WERI-Rb-1 (cell line): Measurements from ENCODE around the gene ACTL6B.
A peak's percentile ranks its signal among the peaks of the same experiment; 100 is the strongest.

Experiments used
- DNase-seq: peaks from one replicate; pipeline ENCODE4 v3.0.0-alpha.2; 2020
- H3K27ac ChIP-seq: fragments of 250-450 bp; sonication (Bioruptor Pico); 2 replicates; pipeline ENCODE4 v1.5.1; 2020; ENCODE audit warnings: mild to moderate bottlenecking, moderate library complexity
- H3K27me3 ChIP-seq: fragments of 250-450 bp; sonication (Bioruptor Pico); 2 replicates; pipeline ENCODE4 v1.5.1; 2021; ENCODE audit warnings: mild to moderate bottlenecking, low read depth, moderate library complexity; ENCODE audit not compliant: insufficient read depth, severe bottlenecking
- H3K36me3 ChIP-seq: fragments of 250-450 bp; sonication (Bioruptor Pico); 2 replicates; pipeline ENCODE4 v1.5.1; 2020; ENCODE audit warnings: mild to moderate bottlenecking, moderate library complexity
- H3K4me3 ChIP-seq: 2 replicates; pipeline ENCODE4 v1.5.1; 2011; ENCODE audit warnings: low read depth, mild to moderate bottlenecking, control low read depth, low read length
- H3K9me3 ChIP-seq: fragments of 250-450 bp; sonication (Bioruptor Pico); 2 replicates; pipeline ENCODE4 v1.5.1; 2021; ENCODE audit warnings: mild to moderate bottlenecking, moderate library complexity; ENCODE audit not compliant: severe bottlenecking
- TF ChIP-seq, protein P1 (sequence below): IDR thresholded peaks from 2 replicates; pipeline ENCODE4 v1.5.1; 2011; ENCODE audit warnings: low read depth, mild to moderate bottlenecking, control low read depth, inconsistent platforms, low read length

The ACTL6B gene

DNA sequence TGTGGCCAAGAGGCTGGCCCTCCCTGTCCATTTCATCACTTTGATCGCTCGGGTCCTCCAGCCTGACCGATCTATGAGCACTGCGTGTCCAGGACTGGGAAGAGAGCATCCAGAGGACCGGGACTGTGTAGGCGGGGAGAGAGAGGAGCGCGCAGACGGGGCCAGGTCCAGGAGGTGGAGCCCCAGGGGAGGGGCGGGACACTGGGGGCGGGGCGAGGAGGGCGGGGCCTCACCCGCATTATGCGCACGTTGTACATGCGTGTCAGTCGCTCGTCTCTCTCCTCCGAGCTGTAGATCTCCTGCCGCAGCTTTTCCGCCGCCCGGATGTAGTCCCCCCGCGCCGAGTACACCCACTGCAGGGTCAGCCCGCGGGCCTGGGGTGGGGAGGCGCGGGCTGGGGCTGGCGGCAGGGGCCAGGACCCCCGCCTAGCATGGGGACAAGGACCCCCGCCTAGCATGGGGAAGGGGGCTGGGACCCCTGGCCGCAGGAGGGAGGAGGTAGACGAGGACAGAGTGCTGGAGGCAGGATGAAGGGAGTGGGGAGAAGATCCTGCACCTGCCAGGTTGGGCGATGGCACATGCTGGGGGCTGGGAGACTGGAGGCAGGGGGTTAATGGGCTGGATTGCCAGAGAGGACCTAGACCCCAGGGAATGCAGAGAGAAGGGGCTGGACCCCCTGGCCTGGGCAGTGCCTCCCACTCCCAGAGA is 29.6 kb downstream of the ACTL6B start:
- DNase-seq: no peak
- Histone ChIP-seq H3K9me3 (no peaks in the 10 kb centered on the region), H3K36me3 (no peaks in the 10 kb centered on the region), H3K27ac (no peak overlapping the region), H3K27me3 (no peaks in the 10 kb centered on the region), H3K4me3 (no peak overlapping the region)
- TF ChIP-seq, protein P1, sequence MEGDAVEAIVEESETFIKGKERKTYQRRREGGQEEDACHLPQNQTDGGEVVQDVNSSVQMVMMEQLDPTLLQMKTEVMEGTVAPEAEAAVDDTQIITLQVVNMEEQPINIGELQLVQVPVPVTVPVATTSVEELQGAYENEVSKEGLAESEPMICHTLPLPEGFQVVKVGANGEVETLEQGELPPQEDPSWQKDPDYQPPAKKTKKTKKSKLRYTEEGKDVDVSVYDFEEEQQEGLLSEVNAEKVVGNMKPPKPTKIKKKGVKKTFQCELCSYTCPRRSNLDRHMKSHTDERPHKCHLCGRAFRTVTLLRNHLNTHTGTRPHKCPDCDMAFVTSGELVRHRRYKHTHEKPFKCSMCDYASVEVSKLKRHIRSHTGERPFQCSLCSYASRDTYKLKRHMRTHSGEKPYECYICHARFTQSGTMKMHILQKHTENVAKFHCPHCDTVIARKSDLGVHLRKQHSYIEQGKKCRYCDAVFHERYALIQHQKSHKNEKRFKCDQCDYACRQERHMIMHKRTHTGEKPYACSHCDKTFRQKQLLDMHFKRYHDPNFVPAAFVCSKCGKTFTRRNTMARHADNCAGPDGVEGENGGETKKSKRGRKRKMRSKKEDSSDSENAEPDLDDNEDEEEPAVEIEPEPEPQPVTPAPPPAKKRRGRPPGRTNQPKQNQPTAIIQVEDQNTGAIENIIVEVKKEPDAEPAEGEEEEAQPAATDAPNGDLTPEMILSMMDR: no peak

DNA sequence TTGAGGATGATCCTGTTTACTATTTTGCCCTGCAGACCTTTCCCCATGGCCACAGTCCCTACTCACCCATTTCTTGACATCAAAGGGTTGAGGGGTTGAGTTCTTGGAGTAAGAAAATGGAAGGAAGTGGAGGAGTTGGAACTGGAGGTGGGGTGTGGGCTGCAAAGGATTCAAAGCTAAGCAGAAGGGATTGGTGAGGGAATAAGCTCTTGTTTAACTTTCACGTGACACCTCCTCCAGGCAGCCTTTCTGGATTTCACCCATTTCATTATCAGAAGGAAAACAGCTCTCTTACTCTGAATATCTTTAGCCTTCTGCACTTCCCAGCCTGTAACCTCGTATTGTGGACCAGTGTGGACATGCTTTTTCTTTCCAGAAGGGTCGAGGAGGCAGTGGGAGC is 30.2 kb downstream of the ACTL6B start:
- H3K4me3 ChIP-seq: no peak overlapping the region
- DNase-seq: no peak
- no peaks in the 10 kb centered on the region for H3K9me3 ChIP-seq
- H3K27me3 ChIP-seq: no peaks in the 10 kb centered on the region
- no peak overlapping the region for H3K27ac ChIP-seq
- no peaks in the 10 kb centered on the region for H3K36me3 ChIP-seq
- TF ChIP-seq, protein P1: no peak

DNA sequence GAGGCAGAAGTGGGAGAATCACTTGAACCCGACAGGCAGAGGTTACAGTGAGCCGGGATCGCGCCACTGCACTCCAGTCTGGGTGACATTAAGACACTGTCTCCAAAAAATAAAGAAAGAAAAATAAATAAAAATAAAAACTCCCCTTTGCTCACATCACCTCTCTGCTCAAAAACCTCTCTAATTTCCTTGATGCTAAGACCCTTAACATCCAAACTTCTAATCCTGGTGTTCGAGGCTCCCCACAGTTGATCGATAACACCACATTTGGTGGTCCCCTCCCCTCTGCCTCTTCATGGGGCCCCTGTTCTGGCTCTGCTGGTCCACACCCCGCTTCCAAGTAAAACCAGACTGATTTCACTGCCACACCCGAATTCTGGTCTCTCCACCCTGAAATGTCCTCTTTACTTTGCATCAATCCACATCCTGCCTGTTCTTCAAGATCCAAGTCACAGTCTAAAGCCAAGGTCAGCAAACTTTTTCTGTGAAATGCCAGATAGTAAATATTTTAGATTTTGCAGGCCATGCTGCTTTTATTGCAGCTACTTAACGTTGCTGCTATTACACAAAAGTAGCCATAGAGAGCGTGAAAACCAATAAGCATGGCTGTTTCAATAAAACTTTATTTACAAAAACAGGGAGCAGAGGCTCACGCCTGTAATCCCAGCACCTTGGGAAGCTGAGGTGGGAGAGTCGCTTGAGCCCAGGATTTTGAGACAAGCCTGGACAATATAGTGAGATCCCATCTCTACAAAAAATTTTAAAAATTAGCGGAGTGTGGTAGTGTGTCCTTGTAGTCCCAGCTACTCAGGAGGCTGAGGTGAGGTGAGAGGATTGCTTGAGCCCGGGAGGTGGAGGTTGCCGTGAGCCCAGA is 32.1 kb downstream of the ACTL6B start:
- Histone ChIP-seq H3K36me3 (no peaks in the 10 kb centered on the region), H3K27ac (no peak overlapping the region), H3K9me3 (no peaks in the 10 kb centered on the region), H3K4me3 (no peak overlapping the region), H3K27me3 (no peaks in the 10 kb centered on the region)
- DNase-seq: no peak
- TF ChIP-seq, protein P1: no peak

DNA sequence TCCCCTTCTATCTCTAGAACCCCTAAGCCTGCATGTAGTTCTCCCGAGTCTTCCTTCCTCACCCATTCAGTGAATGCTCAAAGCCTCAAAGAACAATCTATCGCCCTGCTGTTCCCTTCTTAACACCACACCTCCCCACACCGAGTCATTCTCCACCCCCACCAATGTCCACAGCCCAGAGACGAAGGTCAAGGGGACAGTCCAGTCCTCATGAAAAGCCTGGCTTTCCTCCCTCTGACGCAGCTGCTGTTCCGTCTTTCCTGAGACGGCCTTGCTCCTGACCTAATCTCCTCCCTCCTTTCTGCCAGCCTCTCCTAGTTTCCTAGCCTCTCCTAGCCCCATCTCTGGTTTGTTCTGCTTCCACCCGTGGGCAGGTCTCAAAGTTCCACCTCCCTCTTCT is 34.7 kb downstream of the ACTL6B start:
- no peaks in the 10 kb centered on the region for H3K9me3 ChIP-seq
- TF ChIP-seq, protein P1: no peak
- no peak overlapping the region for H3K4me3 ChIP-seq
- H3K27ac ChIP-seq: 0 out of 2 replicates have a peak overlapping the region, but pooled peaks have one; percentile 6
- H3K27me3 ChIP-seq: no peaks in the 10 kb centered on the region
- no peak for DNase-seq
- H3K36me3 ChIP-seq: no peaks in the 10 kb centered on the region

DNA sequence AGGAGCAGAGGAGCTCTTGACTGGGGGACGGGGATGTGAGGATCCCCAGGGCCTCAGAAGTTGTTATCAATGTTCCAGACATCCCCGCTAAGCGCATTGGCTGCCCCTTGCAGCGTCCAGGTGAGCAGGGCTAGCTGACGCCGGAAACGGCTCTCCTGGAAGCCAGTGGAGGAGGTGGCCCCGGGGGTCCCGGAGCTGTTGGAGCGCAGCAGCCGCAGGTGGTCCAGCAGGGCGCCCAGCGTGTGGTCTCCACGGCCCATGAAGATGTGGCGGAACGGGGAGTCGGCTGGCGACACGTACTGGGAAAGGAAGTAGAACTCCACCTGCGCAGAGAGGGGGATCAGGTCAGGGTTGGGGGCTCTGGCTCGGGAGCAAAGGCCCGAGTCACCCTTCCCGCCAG is 35.4 kb downstream of the ACTL6B start:
- no peaks in the 10 kb centered on the region for H3K27me3 ChIP-seq
- TF ChIP-seq, protein P1: no peak
- H3K4me3 ChIP-seq: no peak overlapping the region
- H3K9me3 ChIP-seq: no peaks in the 10 kb centered on the region
- no peaks in the 10 kb centered on the region for H3K36me3 ChIP-seq
- no peak for DNase-seq
- H3K27ac ChIP-seq: no peak overlapping the region
